Measurements from ENCODE around the gene MTMR6.

Gene MTMR6

DNA sequence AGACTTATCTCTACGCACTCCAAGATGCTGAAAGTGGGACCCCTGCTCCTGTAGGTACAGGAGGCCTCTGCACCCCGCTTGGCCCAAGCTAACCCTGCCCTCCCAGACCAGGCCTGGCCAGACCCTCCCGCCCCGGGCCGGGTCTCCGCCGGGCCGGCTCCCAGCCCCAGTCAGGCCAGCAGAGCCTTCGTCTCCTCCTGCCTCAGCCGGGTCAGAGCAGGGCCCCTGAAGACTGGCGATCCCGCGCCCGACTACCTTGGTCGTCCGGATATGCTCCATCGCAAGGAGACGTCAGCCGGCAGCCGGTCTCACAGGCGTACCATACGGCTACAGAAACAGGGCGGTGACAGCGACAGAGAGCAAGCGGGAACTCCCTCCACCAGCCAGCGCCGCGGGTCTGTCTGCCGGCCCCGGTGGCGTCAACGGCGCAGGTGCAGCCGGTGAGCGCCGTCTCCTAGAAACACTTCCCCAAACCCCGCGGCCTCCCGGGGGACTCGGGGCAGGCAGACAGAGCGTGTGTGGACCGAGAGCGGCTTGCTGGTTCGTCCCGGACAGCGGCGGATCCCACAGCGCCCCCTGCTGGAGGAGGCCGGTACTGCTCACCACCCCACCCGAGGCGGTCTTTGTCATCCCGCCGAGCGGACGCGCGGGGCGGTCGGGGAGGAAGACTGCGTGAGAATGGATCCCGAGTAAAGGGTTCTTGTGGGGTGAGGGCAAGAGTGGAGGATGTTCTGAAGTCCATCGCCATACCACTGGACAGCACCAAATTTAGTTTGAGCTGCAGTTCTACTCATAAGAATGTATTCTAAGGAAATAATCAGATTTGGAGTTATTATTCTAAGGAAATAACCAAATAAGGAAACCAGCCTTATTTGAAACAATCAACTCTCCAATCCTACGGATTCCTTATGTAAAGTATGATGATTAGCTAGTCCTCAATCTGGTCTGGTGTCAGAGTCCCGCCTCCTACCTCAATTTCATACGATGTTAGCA, at the start of gene MTMR6:
TSS of gene MTMR6 (minus strand) at position 520 of the 993 bp plus-strand sequence. CDS start at position 279, 241 bp downstream.
- peak; percentile 21 to 70 for DNase-seq

DNA sequence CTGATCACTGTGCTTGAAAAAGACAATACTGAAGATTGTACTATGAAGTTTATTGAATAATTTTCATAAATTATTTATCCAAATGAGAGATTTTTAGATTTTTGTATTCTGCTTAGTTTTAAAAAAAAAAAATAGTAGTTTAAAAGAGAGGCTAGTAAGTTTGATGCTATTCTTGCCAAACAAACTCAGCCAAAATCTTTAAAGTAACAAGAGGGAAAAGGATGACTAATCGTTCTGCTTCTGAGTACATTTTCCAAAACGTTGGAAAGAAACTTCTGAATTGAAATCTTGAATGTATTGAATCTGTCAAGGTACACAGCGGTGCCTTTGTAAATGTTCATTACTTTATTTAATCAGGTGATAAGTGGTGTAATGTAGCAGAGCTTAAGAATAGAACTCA, 48.6 kb upstream of the MTMR6 start:
- no peak for DNase-seq

DNA sequence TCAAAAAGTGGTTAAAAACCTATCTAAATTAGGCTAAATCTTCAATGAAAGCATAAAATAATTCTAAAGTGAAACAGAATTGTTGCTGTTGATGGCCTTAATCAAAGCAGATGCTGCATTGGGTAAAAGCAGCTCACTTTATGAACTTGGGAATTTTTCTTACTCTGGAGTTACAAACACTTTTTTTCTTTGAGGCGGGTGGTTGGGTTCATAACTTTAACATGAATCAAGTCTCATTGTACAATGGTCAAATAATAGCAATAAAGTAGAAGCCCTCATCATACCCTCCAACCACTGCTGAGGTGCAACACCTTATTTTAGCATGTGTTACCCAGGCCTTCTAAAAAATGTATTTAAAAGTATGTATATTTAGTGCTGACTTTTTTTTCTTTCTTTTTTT, 43.3 kb upstream of the MTMR6 start:
- DNase-seq = no peak

DNA sequence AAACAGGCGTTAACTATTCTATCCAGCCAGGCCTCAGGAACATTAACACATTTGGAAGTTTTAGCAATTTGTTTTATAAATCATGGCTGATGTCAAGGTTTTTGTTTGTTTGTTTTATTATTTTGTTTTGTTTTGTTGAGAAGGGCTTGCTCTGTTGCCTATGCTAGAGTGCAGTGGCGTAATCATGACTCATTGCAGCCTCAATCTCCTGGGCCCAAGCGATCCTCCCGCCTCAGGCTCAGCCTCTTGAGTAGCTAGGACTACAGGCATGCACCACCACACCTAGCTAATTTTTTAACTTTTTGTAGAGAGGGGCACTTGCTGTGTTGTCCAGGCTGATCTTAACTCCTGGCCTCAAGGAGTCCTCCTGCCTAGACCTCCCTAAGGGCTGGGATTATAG, 42.4 kb upstream of the MTMR6 start:
- DNase-seq = peak in 1 of 2 experiments; percentile 14

- DNase-seq = no peak
Measured at GRCh38 chr13:25324100-25324499, 36.8 kb upstream of the MTMR6 start.

DNA sequence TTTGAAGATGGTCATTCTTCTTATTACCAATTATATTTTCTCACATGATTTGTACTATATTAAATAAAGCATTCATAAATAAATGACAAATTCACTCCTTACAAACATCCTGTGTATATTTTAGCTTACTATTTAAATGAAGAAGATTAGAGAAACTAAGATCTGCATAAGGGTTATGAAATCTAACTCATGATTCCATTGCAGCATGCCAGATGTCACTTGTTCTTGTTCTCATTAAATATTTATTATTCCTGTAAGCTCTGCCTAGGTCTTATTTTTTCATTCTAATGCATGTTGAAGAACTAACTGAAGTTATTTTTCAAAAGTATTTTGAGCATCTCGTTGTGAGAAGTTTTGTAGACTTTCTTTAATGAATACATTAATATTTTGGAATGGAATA, 32.5 kb upstream of the MTMR6 start:
- DNase-seq = no peak

GRCh38 chr13:25318946-25319345, 31.7 kb upstream of the MTMR6 start:
- DNase-seq = peak; percentile 2 to 13

DNA sequence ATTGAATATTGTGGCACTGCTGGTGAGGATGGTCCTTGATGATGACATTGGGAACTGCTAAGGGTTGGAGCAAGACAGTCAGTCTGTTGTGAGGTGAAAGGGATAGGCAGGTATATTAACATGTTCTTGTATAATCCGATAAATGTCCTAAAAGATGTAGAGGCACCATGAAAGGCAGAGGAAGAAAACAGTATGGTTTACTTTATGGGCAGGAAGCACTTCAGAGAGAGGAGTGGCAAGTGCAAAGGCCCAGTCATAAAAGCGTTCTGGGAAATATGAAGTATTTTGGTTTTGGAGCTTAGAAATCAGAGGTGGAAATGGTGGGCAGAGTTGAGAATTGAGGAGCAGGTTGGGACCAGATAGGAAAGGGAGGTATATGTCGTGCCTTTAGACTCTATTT, 23.6 kb upstream of the MTMR6 start:
- no peak for DNase-seq

GRCh38 chr13:25306671-25307464, 19.6 kb upstream of the MTMR6 start:
- DNase-seq = no peak

GRCh38 chr13:25302121-25302520, 14.8 kb upstream of the MTMR6 start:
- DNase-seq = no peak

DNA sequence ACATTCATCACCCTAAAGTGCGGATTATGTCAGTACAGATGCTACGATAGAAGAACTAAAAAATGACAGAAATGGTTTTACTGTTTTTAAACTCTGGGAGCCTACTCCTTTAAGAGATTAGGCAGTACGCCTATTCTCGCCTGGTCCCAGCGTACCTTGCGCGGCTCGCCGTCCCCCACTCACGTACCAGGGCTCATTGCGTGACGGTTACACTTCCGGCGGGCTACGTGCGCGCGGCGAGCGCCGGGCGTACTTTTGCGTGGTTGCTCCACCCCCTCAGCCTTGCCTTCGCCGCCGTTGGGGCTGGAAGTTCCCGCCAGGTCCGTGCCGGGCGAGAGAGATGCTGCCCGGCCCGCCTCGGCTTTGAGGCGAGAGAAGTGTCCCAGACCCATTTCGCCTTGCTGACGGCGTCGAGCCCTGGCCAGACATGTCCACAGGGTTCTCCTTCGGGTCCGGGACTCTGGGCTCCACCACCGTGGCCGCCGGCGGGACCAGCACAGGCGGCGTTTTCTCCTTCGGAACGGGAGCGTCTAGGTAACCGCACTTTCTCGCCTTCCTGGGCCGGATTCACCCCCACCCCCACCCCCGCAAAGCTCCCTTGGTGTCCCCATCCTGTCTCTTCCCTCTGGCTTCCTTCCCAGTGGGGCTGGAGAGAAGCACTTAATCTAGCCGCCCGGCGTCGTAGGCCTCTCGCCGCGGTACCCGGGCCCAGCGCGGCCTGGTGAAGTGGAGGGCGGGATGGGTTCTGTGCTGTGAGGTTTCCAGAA, 14.2 kb upstream of the MTMR6 start, which contains the start of gene NUP58:
TSS of gene NUP58 (plus strand) at position 279 of the 767 bp plus-strand sequence. CDS start at position 428, 149 bp downstream.
- peak; percentile 76 to 87 for DNase-seq

DNA sequence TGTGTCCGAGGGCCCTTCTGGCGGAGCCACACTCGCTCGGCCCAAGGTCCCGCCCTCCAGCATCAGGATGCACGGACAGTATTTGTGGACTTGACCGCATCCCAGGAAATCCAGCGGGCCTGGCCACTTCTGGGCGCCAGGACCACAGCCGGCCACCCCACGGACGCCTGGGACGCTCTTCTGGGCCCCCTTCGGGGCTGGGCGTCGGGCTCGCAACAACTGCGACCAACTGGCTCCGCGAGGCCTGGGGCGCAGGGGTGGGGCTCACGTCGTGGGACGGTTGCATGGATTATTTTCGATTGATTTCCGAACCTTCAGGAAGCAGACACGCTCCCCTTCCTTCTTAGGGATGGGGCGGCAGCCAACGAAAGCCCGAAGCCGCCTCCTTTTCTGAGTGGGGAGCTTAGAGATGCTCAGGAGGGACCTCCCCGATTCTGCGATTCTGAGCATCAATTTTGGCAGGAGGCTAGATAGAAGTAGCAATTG, 13.6 kb upstream of the MTMR6 start:
- no peak for DNase-seq

DNA sequence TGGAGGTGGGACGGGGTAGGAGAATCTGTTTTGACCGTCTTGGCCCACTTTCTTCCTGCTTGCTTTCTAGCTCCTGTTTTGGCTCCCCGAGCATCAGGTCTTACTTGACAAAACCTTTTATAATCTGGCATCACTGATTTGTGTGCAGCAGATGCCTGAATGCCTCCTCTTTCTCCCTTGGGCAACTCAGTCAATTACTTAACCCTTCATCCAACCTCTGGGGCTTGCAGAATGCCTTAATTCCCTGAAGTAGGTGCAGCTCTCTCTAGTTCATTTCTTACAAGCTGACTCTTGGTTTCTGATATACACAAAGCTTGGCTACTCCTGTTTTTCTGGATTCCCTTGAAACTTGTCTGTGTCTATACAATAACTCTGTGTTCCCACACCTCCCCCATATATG, 8.4 kb upstream of the MTMR6 start:
- no peak for DNase-seq

- no peak for DNase-seq
Measured at GRCh38 chr13:25295228-25295627, 7.9 kb upstream of the MTMR6 start.

DNA sequence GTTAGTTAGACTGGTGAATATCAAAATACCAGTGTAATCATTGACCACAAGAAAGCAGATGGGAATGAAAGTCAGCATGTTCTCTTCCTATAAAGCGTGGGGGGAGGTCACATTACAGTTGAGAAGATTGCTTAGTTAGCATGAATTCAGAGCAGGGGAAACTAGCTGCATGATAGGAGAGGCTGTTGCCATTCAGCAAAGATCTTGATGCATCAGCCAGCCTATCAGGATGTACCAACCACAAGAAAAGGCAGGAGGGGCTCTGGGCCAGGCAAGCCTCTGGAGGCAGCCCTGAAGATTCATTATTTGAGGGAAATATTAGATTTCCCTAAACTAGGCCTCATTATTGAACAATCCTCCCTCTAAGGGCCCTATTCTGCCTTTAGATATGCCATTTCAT, 5.0 kb upstream of the MTMR6 start:
- peak in 1 of 2 experiments; percentile 18 for DNase-seq

DNA sequence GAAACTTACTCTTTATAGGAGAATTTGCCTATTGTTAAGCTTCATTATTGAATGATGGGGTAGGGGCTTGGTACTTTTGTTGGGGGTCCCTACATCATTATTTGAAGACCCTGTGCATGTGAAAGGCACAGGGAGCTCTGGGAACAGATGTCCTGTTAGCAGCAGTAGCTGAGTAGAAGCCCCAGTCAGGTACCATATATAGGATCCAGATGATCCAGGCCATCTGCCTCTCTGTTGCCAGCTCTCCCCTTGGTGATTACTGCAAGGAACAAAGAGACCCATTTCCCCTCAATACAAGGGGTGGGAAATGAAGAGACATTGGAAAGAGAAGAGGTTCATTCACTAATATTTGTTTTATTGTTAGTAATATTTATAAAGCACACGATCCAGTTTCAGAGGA, 4.4 kb upstream of the MTMR6 start:
- DNase-seq = no peak

DNA sequence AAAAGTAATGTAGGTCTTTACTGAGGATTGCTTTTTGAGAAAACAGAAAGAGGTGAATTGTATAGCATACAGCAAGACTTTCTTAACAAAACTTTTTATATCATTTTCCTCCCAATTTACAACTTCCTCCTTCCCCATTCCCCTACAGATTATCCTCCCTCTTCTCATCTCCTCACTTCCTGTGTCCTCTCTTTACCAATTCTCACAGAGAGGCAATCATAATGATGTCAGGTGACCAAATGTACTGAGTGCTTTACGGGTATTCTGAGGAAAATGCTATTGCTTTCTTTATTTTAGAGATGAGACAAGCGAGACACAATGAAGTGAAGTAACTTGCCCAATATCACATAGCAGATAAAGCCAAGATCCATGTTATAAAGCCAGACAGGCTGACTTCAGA, 1.7 kb upstream of the MTMR6 start:
- DNase-seq = no peak

DNA sequence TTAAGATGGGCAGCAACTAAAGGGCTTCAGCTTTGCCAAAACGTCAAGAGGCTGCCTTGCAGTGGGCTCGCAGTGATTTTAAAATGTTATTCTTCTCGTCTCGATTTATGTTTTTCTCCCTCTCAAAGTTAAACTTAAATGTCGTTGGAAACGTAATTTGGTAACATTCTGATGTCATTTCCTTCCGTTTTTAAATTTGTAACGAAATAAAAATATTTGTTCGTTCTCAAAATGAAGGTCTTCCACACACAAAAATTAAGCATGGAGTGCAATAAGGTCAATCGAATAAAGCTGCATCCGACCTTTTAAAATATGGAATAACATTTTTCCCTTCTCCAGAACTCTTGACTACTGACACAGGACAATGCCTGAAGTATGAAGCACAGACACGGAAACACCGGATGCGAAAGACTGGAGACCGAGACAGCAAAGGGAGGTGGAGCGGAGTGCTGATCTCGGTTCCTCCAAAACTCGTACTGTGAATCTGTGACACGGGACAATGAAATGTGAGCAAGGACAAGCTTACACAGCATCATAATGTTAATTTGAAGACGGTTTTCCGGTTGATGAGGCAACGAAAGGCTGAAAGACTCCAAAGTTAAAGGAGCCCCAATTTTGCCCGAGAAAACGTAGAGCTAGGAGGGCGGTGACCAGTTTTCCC, 850 bp downstream of the MTMR6 start:
- DNase-seq = peak; percentile 11 to 34

DNA sequence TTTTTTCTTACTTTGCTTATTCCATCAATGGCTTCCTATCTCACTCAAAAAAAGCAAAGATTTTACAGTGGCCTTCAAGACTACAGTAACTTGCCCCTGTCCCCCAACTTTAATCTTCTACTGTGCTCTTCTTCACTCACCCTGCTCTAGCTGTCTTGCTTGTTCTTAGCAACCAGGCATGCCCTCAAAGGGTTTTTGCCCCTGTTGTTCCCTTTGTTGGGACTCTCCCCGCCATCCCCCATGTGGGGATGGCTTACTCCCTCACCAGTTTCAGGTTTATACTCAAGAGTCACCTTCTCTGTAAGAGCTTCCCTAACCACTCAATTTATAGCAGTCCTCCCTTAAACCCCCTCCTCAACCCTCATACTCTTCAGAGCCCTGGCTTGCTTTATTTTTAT, 5.4 kb downstream of the MTMR6 start:
- no peak for DNase-seq

- no peak for DNase-seq
Measured at GRCh38 chr13:25281193-25281934, 5.9 kb downstream of the MTMR6 start.

DNA sequence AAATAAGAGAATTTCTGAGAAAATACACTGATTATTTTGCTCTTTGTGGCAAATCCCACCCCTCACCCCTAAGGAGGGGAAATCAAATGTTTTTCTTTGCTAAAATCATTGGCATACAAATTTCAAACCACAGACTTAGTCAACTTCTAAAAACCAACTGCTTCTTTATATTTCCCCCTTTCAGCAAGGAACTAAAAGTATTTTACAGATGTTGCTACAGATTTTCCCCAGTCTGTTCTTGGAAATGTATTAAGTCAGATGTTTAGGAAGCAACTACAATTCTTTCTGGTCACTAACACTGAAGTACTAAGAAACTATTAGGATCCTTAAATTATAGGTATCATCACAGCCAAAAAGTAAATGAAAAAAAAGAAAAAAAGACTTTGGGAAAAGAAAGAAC, 6.9 kb downstream of the MTMR6 start:
- no peak for DNase-seq

Data from SW 1271 (cell line).